GM10248 (cell line): ENCODE measurements around the gene RUSF1.
"Not testable (repeated sequence)": the region's sequence is repeated elsewhere in the genome, so short reads cannot be mapped to it uniquely, and the experiment has no call there.

ENCODE experiments used
- CTCF ChIA-PET: fragments of 300-600 bp; sonication (Branson Sonifier 250); formaldehyde crosslinking; extraction: SDS; loops from one replicate; lab custom pipeline; 2021; ENCODE audit warnings: antibody characterized with exemption; lab: Yijun Ruan, JAX
- POLR2A ChIA-PET: fragments of 350-650 bp; sonication (Branson Sonifier 250); formaldehyde crosslinking; extraction: SDS; loops from one replicate; lab custom pipeline; 2020; ENCODE audit warnings: antibody characterized with exemption; lab: Yijun Ruan, JAX
- DNase-seq: peaks from one replicate; pipeline ENCODE4 v3.0.0; 2012; ENCODE audit errors: extremely low spot score
- TF ChIP-seq, protein P1 (sequence below): IDR thresholded peaks from 2 replicates; pipeline ENCODE4 v1.5.1; 2012; ENCODE audit warnings: mild to moderate bottlenecking, low read depth; ENCODE audit errors: extremely low read depth, missing control alignments, control extremely low read depth

The RUSF1 gene

DNA sequence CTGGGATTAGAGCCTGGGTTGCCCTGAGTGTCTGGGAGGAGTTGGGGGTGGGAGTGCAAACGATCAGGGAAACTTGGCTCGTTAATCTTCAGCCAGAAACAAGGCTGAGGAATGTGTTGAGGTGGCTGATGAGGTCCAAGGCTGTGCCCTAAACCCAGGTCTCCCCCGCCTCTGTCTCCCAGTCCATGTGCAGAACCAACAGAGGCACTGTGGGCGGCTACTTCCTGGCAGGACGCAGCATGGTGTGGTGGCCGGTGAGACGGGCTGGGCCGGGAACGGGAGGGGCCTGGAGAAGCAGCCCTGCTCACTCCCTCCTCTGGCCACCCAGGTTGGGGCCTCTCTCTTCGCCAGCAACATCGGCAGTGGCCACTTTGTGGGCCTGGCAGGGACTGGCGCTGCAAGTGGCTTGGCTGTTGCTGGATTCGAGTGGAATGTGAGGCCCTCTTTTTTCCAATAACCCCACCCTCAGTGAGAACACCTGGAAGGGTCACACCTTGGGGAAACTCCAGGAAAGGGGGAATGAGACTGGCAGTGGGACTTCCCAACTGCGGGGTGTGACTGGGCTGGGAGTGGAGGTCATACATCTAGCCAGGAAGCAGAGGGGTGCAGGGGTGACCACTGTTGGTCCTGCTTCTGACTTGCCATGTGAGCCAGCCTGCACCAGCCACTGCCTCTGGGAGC, 23.6 kb downstream of the RUSF1 start:
- CTCF ChIA-PET, result interaction anchor here (1.3 to 2.4 kb wide), 2 partner anchors 18 to 25 kb away, joined by 3 to 12 read pairs; partner anchors contain the start of gene ARMC5
- TF ChIP-seq, protein P1, sequence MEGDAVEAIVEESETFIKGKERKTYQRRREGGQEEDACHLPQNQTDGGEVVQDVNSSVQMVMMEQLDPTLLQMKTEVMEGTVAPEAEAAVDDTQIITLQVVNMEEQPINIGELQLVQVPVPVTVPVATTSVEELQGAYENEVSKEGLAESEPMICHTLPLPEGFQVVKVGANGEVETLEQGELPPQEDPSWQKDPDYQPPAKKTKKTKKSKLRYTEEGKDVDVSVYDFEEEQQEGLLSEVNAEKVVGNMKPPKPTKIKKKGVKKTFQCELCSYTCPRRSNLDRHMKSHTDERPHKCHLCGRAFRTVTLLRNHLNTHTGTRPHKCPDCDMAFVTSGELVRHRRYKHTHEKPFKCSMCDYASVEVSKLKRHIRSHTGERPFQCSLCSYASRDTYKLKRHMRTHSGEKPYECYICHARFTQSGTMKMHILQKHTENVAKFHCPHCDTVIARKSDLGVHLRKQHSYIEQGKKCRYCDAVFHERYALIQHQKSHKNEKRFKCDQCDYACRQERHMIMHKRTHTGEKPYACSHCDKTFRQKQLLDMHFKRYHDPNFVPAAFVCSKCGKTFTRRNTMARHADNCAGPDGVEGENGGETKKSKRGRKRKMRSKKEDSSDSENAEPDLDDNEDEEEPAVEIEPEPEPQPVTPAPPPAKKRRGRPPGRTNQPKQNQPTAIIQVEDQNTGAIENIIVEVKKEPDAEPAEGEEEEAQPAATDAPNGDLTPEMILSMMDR, result no peak
- DNase-seq, result no peak
- POLR2A ChIA-PET, result no interaction called here

DNA sequence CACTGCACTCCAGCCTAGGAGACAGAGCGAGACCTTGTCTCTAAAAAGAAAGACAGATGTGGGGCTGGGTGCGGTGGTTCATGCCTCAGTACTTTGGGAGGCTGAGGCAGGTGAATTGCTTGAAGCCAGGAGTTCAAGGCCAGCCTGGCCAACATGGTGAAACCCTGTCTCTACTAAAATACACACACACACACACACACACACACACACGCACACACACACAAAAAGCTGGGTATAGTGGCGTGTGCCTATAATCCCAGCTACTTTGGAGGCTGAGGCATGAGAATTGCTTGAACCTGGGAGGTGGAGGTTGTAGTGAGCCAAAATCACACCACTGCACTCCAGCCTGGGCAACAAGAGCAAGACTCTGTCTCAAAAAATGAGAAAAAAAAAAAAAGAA, 24.1 kb downstream of the RUSF1 start:
- POLR2A ChIA-PET, CTCF ChIA-PET, DNase-seq: not testable (repeated sequence)

- TF ChIP-seq, protein P1, result no peak
- ChIA-PET POLR2A (no interaction called here), CTCF (interaction anchor here (1.1 to 1.7 kb wide), 3 partner anchors 16 to 24 kb away, joined by 3 to 5 read pairs (median 4); partner anchors contain the start of gene ARMC5)
- no peak for DNase-seq
Measured at GRCh38 chr16:31483081-31483480, 25.1 kb downstream of the RUSF1 start, which contains the start of gene SLC5A2. TSS of gene SLC5A2 (plus strand) at chr16:31483123. CDS start at chr16:31483137, 14 bp downstream.

- ChIA-PET POLR2A (no interaction called here), CTCF (interaction anchor here (1.3 kb wide), 1 partner anchor 22 kb away, joined by 3 read pairs; no protein-coding TSS in a partner anchor)
- DNase-seq, result no peak
- TF ChIP-seq, protein P1, result no peak
Measured at GRCh38 chr16:31480851-31481536, 27.2 kb downstream of the RUSF1 start.

- TF ChIP-seq, protein P1, result no peak
- CTCF ChIA-PET, result interaction anchor here (1.3 to 4.3 kb wide), 2 partner anchors 19 to 23 kb away, joined by 3 to 21 read pairs; partner anchors contain the start of gene ARMC5
- POLR2A ChIA-PET, result no interaction called here
- no peak for DNase-seq
Measured at GRCh38 chr16:31479751-31480150, 28.4 kb downstream of the RUSF1 start.

- no peak for DNase-seq
- ChIA-PET CTCF (interaction anchor here (4.3 kb wide), 1 partner anchor 18 kb away, joined by 21 read pairs; the partner anchor contains the start of gene ARMC5), POLR2A (interaction anchor here (0.7 kb wide), 1 partner anchor 8 kb away, joined by 6 read pairs; no protein-coding TSS in a partner anchor)
- TF ChIP-seq, protein P1, result no peak
Measured at GRCh38 chr16:31478956-31479355, 29.2 kb downstream of the RUSF1 start.
